CD4-positive, alpha-beta T cell treated with Interleukin-4 for 4 hours (primary cell): ENCODE data around the gene PON2.
"Not testable (repeated sequence)": the region's sequence is repeated elsewhere in the genome, so short reads cannot be mapped to it uniquely, and the experiment has no call there.

ENCODE experiments used
- DNase-seq: peaks from one replicate; pipeline ENCODE4 v3.0.0-alpha.2; 2020

Gene PON2

DNA sequence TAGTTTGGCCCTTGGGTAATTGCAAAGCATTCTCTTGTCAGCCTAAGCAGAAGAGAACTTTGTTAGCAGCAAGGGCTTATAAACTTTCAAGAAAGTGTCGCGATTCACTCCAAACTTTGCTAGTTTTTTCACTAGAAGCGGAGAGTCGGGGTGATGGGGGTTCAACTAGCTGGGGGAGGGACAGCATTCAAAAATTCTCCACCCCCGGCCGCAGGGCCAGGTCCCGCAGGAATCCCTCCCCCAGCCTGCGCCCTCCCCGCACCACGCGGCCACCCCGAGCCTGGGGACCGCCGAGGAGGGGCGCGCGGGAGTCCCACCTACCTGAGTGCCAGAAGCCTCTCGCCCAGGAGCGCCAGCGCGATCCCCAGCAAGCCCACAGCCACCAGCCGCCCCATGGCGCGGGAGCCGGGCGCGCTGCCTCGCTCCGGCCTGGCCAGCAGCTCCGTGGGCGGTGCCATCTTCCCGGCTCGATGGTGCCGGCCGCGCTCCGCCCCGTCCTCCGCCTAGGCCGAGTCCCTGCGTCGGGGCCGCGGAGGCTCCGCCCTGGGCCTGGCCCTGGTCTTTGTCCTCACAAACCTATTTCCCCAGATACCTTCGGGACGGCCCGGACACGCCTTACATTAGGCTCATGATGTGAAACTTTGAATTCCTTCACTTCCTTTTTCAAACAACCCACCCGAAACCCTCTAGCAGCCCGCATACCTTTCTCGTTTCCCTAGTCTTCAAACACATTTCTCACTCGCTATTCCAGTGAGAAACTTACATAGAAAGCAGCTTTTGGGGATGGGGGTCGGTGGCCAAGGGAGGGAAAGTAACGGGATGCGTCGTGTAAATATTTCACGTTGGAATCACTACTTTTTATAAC, at the start of gene PON2:
Gene PON2, minus strand, starts transcription at position 472 of the 865 bp plus-strand sequence. Its CDS starts 77 bp downstream, at position 395.
- peak; percentile 34 for DNase-seq

DNA sequence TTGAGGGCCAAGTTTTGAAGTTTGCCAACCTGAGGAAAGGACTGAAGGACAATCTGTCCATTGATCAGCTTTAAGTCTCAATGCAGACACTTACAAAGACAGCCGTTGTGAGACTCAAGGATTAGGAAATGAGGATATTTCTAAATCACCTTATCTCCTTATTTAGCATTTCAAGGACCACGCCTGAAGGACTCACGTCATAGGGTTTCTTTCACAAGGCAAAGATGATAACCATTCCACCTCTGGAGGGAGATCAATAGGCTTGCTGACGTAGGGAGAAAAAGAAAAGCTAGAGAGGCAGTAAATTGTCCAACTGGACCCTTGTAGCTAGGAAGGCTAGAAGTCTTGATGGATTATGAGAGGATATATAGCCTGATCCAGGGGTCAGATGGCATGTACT, 47.6 kb upstream of the PON2 start:
- no peak for DNase-seq

DNA sequence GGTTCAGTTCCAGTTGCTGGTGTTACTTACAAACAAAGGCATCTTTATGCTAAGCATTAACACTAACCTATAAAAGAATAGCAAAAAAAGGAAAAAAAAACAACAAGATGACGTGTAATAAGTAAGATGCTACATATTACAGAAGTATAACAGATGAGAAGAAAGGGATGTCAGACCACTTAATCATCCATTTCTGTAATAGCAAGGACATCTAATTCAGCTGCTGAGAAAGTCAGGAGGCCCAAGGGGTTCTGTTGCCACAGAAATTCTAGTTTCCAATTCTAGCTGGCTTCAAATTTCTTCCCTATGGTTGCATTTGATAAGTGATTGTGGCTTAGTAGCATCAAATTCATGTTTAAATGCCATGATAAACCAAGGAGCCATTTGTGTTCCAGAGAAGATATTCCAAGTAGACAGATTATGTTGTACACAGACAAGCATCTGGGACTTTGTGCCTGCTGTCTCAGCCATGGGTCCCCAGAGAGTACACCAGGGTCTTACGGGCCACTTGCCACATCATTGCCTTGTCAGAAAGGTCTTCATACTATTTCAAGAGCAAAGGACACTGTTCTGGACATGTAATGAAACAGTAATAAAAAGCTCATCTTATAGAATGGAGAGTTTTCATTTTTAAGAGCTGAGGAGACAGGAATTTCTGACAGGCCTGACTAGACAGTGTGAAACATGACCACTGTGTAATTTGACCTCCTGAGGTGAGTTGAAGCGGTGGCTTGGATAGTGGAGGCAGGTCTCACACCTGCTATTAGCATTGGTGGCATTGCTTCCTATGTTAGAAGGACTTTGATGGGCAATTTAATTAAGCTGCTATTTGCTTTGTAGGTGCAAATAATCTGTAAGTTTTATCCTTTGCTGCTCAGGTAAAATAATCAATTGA, 46.7 kb upstream of the PON2 start:
- DNase-seq, result no peak

DNA sequence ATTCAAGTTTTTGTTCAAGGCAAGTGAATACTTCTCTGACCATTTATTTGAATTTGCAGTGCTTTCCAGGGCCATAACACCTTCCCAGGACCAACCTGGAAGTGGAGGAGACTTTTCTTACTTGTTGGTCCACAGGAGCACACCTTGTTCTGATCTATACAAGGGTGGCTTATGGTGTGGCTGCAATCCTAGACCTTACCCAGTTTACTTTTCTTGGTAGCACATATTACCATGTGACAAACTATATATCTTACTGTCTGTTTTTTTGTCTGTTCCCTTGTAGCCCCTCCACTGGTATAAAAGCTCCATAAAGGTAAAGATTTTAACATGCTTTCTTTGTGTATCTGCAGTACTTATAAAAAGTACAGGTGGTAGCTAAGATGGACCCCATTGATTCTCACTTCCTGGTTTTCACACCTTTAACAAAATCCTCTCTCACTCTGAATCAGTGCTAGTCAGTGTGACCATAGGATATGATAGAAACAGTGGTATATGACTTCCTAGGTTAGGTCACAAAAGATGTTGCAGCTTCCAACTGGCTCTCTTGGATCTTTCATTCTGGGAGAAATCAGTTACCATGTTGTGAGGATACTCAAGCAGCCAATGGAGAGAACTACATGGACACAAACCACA, 45.3 kb upstream of the PON2 start:
- no peak for DNase-seq

DNA sequence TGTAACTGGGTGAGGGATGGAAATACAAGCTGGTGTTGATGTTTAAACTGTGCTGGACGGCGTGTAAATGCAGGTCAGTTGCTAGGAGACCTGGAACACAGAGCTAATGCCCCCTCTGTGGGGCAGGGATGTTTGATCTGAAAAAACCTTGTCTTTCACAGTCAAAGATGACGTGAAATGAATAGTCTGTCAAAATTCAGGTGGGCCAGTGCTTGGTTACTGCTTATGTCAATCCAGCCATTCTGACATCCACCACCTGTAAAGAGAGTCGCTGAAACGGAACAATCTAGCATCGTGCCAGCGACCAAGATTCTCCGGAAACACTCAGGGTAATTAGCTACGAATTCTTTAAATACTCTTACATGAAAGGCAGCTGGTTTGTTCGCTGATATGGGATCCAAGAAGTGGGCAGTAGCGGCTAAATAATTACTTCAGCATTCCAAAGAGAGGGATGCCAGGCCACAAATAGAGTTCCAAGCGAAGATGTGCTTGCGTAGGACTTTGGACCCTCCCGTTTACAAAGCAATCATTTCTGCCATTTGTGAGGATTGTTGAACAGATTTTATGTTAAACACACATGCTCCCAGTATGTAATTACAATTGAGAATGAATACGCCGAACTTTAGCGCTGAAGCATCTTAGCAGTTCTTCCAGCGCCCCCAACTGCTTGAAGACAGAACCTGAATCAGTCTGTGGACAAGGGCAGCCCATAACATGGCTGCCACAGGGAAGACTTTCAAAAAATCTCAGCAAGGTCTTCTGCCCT, 43.6 kb upstream of the PON2 start:
- no peak for DNase-seq

DNA sequence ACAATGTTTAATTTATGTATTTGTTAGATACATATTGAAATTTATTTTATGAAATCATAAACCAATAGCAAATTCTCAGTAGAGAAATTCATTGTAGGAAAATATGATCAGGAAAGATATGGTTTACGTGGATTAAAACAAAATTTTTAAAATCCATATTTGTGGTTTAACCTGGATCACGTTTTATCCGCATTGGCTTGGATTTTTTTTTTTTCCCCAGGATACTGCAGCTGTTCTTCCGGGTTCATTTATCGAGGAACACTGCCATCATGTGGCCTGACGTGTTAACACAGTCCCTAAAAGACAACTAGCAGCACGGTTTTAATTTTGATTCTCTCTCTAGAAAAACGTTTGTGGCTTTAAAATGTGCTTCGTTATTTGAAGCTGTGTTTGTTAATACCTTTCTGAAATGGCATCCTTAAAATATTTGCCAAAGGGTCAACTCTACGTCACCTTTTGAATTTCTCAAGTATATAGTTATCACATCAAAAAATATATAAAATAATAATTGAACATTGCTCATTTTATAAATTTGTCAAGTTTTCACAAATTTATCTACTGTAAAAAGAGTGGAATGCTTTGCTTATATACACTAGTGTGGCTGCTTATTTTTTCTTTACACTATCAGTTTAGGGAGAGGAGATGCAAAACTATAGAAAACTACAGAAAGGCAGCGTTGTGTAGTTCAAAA, 42.2 kb upstream of the PON2 start:
- DNase-seq, result peak; percentile 55

DNA sequence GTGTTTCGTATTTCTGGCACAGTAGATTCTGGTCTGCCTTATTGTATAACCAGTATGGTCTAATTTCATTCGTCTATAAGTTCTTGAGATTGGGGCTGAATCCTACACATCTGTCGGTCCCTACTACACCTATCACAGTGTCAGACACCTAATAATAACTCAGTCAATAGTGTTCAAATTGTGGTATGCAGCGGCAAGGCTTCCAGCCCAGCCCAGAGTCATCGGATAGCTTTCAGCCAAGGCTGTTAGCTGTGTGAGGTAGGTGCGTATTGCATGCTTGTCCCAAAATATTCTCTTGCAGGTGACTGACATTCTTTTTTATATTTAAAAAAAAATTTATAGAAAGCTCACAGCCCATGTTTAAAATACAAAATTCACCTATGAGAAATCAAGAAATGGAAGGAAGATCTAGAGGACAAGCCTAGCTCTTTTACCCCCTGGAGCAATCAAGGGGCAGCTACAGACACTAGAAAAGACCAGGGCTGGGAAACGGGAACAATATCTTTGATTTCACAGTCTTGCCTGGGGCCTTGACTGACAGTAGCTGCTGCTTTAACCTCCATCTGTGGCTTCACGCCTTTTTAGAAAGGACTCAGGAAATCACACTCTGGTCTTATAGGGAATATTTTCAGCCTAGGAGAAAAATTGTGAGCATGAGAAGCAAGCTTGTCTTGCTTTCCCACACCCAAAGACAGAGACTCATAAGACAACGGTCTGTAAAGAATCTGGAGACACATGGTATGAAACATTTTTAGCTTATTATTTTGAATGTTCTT, 41.4 kb upstream of the PON2 start:
- DNase-seq, result no peak

DNA sequence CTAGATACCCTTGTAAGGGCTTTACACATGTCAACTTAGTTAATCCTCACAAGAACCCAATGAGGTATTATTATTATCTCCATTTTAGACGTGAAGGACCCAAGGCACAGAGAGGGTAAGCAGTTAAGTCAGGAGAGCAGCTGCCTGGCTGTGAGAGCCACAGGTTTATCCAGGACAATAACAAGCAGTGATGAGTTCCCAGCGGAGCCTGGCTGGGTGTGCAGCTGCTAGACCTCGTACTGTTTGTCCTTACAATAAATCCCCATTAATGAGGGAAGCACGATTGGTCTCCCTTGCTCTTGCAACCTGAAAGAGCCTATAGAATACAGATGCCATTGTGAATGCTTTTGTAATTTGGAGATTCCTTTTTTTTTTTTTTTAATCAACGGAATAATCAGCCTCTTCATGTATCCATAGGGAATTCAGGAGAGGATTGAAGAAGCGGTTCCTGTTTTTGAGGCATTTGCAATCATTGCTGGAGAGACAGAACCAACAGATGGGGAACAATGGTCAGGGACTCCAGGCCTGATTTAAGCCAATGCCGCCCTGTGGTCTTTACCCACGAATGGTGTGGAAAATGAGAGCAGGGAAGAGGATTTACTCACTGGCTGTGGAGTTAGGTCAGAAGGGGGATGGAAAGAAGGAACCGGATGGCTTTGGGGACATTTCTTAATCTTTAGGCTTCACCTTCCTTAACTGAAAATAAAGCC, 38.6 kb upstream of the PON2 start:
- DNase-seq, result no peak

DNA sequence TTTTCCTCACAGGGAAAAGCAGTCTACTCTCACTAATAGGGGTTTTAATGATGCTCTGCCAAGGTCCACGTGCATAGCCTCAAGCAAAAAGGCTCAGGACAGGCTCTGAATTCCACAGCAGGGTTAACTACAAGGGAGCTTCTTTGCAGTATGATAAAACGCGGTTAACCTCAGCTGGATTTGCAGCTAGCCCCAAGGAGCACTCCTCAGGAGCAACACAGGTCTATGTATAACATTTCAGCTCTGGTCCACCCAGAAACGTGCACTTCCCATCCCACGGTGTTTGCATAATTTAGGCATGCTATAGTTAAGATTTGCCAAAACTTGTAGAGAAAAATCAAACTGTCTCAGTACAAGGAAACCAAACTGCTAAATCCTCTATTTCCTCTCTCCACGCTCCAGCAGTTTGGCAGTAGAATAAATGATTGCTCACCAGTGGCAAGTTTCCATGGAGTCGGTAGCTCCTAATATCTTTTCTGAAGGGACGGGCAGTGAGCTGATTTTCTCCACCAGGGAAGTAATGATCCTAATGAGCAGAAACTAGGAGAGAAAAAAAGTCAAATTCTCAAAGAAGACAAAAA, 37.8 kb upstream of the PON2 start:
- no peak for DNase-seq

DNA sequence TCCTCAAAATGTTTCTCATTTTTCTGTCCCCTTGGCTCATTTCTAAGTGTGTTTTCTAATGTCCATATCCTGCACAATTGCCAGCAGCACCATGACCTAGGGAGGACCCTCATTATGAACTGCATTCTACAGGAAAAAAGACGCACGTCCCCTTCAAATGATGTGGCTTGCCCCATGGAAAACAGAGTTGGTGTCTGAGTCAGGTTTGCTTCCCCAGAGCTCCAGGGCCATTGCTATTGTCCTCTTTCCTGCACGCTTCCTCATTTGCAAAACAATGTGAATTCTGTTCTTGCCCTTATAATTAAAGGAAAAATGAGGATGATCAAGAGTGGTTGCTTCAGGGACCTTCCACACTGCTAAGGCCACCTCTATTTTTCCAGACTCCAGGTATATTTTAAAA, 36.2 kb upstream of the PON2 start:
- no peak for DNase-seq

DNA sequence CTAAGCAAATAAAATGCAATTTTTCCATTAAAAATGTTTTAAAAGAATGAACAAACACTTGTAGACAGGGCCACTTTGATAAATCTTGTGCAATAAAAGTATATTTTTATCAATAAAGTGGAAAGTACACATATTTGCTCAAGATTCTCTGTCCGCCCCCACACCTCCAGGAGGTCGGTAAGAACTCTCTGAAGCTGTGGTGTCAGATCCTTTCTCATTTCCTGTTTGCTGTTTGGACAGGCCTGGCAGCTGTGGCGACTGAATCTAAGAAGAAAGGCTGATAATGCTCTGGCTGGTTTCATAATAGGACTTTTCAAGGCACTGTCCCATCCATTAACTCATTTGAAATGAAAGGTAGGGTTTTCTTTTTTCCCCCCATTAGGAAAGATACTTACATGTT, 35.6 kb upstream of the PON2 start:
- DNase-seq, result no peak

DNA sequence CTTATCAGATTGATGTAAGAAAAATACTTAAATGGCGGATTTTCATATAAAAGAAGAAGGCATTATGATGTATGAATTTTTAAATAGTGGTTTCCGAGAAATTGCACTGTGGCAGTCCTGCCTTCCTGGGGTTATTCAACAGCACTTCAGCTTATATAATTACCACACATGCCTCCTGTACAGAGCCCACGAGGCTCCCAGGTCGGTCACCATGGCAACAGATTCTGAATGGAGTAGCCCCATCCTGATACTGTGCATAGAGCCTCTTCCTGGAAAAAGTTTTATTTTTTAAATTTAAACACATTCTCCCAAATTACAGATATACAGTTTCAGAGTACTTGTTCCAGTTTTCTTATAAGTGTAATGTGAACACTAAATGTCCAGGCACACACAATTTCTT, 35.0 kb upstream of the PON2 start:
- no peak for DNase-seq

DNA sequence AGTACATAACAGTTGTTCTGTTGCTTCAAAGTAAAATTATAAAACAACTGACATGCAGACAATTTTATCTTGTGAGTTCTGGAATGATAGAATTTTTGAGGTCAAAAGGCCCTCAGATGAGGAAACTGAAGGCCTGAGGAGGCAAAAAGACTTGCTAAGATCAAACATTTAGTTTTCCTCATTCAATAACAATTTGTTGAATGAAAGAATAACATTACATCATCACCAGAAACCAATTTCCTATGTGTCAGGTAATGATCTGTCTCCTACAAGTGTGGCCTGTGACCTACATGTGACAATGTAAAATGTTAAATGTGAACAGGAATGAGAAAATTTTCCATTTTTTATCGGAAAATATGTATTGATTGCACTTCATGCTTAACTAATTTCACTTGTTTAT, 34.4 kb upstream of the PON2 start:
- DNase-seq, result no peak

DNA sequence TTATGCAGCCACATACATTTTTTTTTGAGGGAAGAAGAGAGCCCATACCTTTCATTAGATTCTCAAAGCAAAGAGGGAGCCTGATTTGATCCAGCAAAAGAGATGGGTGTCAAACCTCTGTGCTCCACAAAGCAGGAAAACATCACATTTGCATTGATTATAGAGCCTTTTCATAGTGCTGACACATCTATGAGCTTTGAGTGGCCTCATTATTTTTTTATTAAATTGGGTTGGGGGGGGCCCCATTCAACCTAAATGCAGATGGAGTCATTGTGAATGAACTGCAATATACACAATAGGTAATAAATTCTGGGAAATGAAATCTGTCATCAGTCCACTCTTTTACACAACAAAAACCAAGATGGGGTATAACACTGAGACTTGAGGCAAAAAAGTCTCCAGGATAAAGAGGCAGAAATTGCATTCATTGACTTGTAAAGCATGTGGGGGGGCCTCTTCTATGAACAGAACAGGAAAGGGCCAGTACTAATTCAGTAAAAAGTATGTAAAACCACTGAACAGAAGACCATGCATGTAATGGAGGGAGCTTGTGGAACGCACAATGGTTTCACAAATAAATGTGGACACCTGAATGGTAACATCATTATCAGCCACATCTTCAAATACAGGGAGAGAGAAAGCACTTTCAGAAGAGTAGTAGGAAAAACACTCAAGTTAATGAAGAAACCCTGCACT, 33.2 kb upstream of the PON2 start:
- DNase-seq, result no peak

DNA sequence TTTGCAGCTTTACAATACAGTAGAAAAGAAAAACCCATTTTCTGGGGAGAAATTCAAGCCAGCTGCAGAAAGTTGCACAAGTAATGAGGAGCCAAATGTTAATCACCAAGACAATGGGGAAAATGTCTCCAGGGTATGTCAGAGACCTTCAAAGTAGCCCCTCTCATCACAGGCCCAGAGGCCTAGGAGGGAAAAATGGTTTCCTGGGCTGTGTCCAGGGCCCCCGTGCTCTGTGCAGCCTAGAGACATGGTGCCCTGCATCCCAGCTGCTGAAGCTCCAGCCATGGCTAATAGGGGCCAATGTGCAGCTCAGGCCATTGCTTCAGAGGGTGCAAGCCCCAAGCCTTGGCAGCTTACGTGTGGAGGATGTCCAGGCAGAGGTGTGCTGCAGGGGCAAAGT, 25.8 kb upstream of the PON2 start:
- not testable (repeated sequence) for DNase-seq

DNA sequence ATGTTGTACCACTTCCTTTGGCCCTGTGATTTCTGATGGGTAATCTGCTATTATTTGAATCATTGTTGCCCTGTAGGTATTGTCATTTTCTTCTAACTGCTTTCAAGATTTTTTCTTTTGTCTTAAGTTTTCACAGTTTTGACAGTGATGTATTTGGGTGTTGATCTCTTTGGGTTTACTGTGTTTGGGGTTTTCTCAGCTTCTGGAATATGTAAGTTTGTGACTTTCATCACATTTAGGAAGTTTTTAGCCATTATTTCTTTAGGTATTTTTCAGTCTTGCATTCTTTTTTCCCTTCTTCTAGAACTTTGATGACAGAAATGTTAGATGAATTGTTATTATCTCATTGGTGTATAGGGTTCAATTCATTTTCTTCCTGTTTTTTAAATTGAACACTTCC, 23.1 kb upstream of the PON2 start:
- DNase-seq, result no peak

DNA sequence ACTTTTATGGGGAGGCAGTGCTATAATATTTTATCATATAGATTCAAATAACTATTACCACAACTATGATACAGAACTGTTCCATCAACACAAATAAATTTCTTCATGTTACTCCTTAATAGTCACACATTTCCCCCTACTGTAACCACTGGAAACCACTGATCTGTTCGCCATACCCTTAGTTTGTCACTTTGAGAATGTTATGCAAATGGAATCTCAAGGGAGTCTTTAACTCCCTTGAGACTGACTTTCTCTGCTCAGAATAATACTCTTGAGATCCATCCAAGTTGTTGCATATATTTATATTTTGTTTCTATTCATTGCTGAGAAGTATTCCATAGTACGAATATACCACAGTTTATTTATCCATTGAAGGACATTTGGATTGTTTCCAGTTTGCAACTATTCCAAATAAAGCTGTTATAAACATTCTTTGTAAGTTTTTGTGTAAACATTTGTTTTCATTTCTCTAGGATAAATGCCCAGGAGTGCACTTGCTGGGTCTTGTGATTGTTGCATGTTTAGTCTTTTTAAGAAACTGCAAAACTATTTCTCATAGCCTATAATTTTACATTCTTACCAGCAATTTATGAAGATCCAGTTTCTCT, 19.7 kb upstream of the PON2 start:
- no peak for DNase-seq

DNA sequence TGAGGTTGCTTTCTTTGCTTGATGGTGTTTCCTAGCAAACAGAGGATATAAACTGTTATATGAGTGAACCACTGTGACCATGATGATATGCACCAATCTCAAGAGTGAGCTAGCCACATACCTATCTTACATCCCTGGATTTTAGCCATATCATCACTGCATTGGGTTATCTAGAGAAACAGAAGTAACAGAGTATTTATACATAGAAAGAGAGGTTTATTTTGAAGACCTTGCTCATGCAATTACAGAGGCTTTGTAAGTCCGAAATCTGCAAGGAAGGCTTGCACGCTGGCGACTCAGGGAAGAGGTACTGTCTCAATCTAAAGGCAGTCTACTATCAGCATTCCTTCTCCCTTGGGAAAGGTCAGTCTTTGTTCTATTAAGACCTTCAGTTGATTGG, 11.8 kb upstream of the PON2 start:
- no peak for DNase-seq

DNA sequence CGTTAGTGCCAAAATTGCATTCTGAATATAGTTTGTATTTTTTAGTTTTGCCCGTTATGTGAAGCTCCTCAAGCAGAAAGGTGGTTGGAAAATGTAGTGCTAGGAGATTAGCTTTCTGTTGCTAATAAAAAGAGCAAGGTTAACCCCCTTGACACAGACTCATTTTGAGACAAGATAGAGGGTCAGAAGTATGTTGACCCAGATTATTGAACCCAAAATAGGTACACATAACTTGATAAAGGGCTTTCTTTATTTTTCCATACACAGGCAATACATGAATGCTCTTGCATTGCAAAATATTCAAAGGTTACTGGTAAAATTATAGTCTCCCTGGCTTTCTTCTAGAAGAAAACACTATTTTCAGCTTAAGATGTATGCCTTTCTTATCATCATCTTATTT, 10.0 kb upstream of the PON2 start:
- no peak for DNase-seq
